ENCODE results near the gene SIK2.

SIK2 gene

GRCh38 chr11:111691176-111691575 is 88.9 kb downstream of the SIK2 start:
- Histone ChIP-seq H3K79me2 (ENCODE audit: control insufficient read depth, insufficient read depth, low read length) (no peaks in the 10 kb centered on the region), H3K27ac (ENCODE audit: low read depth, low read length) (no peak overlapping the region), H3K4me1 (ENCODE audit: control insufficient read depth, low read depth, low read length) (no peaks in the 10 kb centered on the region), H2BK5ac (ENCODE audit: low read length) (no peak overlapping the region), H3K4me2 (ENCODE audit: low read length) (no peak overlapping the region), H3K27me3 (ENCODE audit: insufficient read depth, low read length, poor library complexity) (no peaks in the 10 kb centered on the region), H2AK5ac (ENCODE audit: low read length) (no peak overlapping the region), H3K79me1 (ENCODE audit: low read length) (no peaks in the 10 kb centered on the region), H3K4ac (ENCODE audit: low read depth, low read length) (no peak overlapping the region), H2BK15ac (replicated peaks; ENCODE audit: low read depth) (no peak overlapping the region), H3K23ac (ENCODE audit: low read length) (no peak overlapping the region), H4K8ac (ENCODE audit: low read depth, low read length) (no peak overlapping the region), H3K36me3 (ENCODE audit: control insufficient read depth, insufficient read depth, low read length) (no peaks in the 10 kb centered on the region), H3K9ac (ENCODE audit: low read length) (no peak overlapping the region), H3K4me3 (ENCODE audit: low read length) (no peak overlapping the region), H4K5ac (ENCODE audit: low read length) (no peak overlapping the region), H3K18ac (ENCODE audit: low read length) (no peak overlapping the region), H3K56ac (ENCODE audit: low read length) (no peak overlapping the region), H2BK120ac (ENCODE audit: low read depth, low read length) (no peak overlapping the region)
- DNase-seq = peak; percentile 39
- WGBS (ENCODE audit: extremely low coverage, insufficient coverage, low lambda C conversion rate) = no CpG with 5 or more reads among the region's 2 CpGs

GRCh38 chr11:111691741-111692140 is 89.5 kb downstream of the SIK2 start:
- Histone ChIP-seq H2AK5ac (ENCODE audit: low read length) (no peak overlapping the region), H3K4me3 (ENCODE audit: low read length) (no peak overlapping the region), H3K18ac (ENCODE audit: low read length) (no peak overlapping the region), H3K9ac (ENCODE audit: low read length) (no peak overlapping the region), H3K4me2 (ENCODE audit: low read length) (no peak overlapping the region), H4K8ac (ENCODE audit: low read depth, low read length) (no peak overlapping the region), H3K27me3 (ENCODE audit: insufficient read depth, low read length, poor library complexity) (no peaks in the 10 kb centered on the region), H3K36me3 (ENCODE audit: control insufficient read depth, insufficient read depth, low read length) (no peaks in the 10 kb centered on the region), H3K23ac (ENCODE audit: low read length) (no peak overlapping the region), H2BK120ac (ENCODE audit: low read depth, low read length) (no peak overlapping the region), H4K5ac (ENCODE audit: low read length) (no peak overlapping the region), H2BK5ac (ENCODE audit: low read length) (no peak overlapping the region), H3K4me1 (ENCODE audit: control insufficient read depth, low read depth, low read length) (no peaks in the 10 kb centered on the region), H3K56ac (ENCODE audit: low read length) (no peak overlapping the region), H2BK15ac (replicated peaks; ENCODE audit: low read depth) (no peak overlapping the region), H3K79me2 (ENCODE audit: control insufficient read depth, insufficient read depth, low read length) (no peaks in the 10 kb centered on the region), H3K4ac (ENCODE audit: low read depth, low read length) (no peak overlapping the region), H3K79me1 (ENCODE audit: low read length) (no peaks in the 10 kb centered on the region), H3K27ac (ENCODE audit: low read depth, low read length) (no peak overlapping the region)
- WGBS (ENCODE audit: extremely low coverage, insufficient coverage, low lambda C conversion rate) = no CpG with 5 or more reads among the region's 3 CpGs
- DNase-seq = no peak

GRCh38 chr11:111693224-111693937 is 91.1 kb downstream of the SIK2 start:
- no peak overlapping the region for H2AK5ac ChIP-seq (ENCODE audit: low read length)
- no peaks in the 10 kb centered on the region for H3K27me3 ChIP-seq (ENCODE audit: insufficient read depth, low read length, poor library complexity)
- no CpG with 5 or more reads among the region's 6 CpGs for WGBS (ENCODE audit: extremely low coverage, insufficient coverage, low lambda C conversion rate)
- H3K23ac ChIP-seq (ENCODE audit: low read length) = no peak overlapping the region
- no peaks in the 10 kb centered on the region for H3K79me1 ChIP-seq (ENCODE audit: low read length)
- no peak for DNase-seq
- no peak overlapping the region for H3K4ac ChIP-seq (ENCODE audit: low read depth, low read length)
- H4K8ac ChIP-seq (ENCODE audit: low read depth, low read length) = no peak overlapping the region
- H3K9ac ChIP-seq (ENCODE audit: low read length) = no peak overlapping the region
- no peak overlapping the region for H3K56ac ChIP-seq (ENCODE audit: low read length)
- H3K79me2 ChIP-seq (ENCODE audit: control insufficient read depth, insufficient read depth, low read length) = no peaks in the 10 kb centered on the region
- H3K36me3 ChIP-seq (ENCODE audit: control insufficient read depth, insufficient read depth, low read length) = no peaks in the 10 kb centered on the region
- no peak overlapping the region for H2BK120ac ChIP-seq (ENCODE audit: low read depth, low read length)
- no peak overlapping the region for H3K27ac ChIP-seq (ENCODE audit: low read depth, low read length)
- H3K18ac ChIP-seq (ENCODE audit: low read length) = no peak overlapping the region
- no peak overlapping the region for H4K5ac ChIP-seq (ENCODE audit: low read length)
- H2BK15ac ChIP-seq (replicated peaks; ENCODE audit: low read depth) = no peak overlapping the region
- no peak overlapping the region for H3K4me2 ChIP-seq (ENCODE audit: low read length)
- H2BK5ac ChIP-seq (ENCODE audit: low read length) = no peak overlapping the region
- H3K4me1 ChIP-seq (ENCODE audit: control insufficient read depth, low read depth, low read length) = no peaks in the 10 kb centered on the region
- no peak overlapping the region for H3K4me3 ChIP-seq (ENCODE audit: low read length)

- Histone ChIP-seq H2BK5ac (ENCODE audit: low read length) (no peak overlapping the region), H3K4me1 (ENCODE audit: control insufficient read depth, low read depth, low read length) (no peaks in the 10 kb centered on the region), H3K4me3 (ENCODE audit: low read length) (no peak overlapping the region), H3K79me1 (ENCODE audit: low read length) (no peaks in the 10 kb centered on the region), H4K5ac (ENCODE audit: low read length) (no peak overlapping the region), H2BK15ac (replicated peaks; ENCODE audit: low read depth) (no peak overlapping the region), H4K8ac (ENCODE audit: low read depth, low read length) (no peak overlapping the region), H2AK5ac (ENCODE audit: low read length) (no peak overlapping the region), H3K23ac (ENCODE audit: low read length) (no peak overlapping the region), H3K27ac (ENCODE audit: low read depth, low read length) (no peak overlapping the region), H3K56ac (ENCODE audit: low read length) (no peak overlapping the region), H3K9ac (ENCODE audit: low read length) (no peak overlapping the region), H3K27me3 (ENCODE audit: insufficient read depth, low read length, poor library complexity) (no peaks in the 10 kb centered on the region), H3K4ac (ENCODE audit: low read depth, low read length) (no peak overlapping the region), H3K4me2 (ENCODE audit: low read length) (no peak overlapping the region), H3K18ac (ENCODE audit: low read length) (no peak overlapping the region), H3K36me3 (ENCODE audit: control insufficient read depth, insufficient read depth, low read length) (no peaks in the 10 kb centered on the region), H2BK120ac (ENCODE audit: low read depth, low read length) (no peak overlapping the region), H3K79me2 (ENCODE audit: control insufficient read depth, insufficient read depth, low read length) (no peaks in the 10 kb centered on the region)
- WGBS (ENCODE audit: extremely low coverage, insufficient coverage, low lambda C conversion rate) = no CpG with 5 or more reads among the region's 4 CpGs
- no peak for DNase-seq
Observed at GRCh38 chr11:111694851-111695250, 92.6 kb downstream of the SIK2 start.

- H3K36me3 ChIP-seq (ENCODE audit: control insufficient read depth, insufficient read depth, low read length) = no peaks in the 10 kb centered on the region
- H2BK15ac ChIP-seq (replicated peaks; ENCODE audit: low read depth) = no peak overlapping the region
- H2AK5ac ChIP-seq (ENCODE audit: low read length) = no peak overlapping the region
- H3K56ac ChIP-seq (ENCODE audit: low read length) = no peak overlapping the region
- no peak for DNase-seq
- no peak overlapping the region for H3K9ac ChIP-seq (ENCODE audit: low read length)
- no peak overlapping the region for H3K18ac ChIP-seq (ENCODE audit: low read length)
- no CpG with 5 or more reads among the region's 1 CpG for WGBS (ENCODE audit: extremely low coverage, insufficient coverage, low lambda C conversion rate)
- no peak overlapping the region for H3K4me3 ChIP-seq (ENCODE audit: low read length)
- no peak overlapping the region for H4K5ac ChIP-seq (ENCODE audit: low read length)
- H3K4me2 ChIP-seq (ENCODE audit: low read length) = no peak overlapping the region
- no peak overlapping the region for H3K27ac ChIP-seq (ENCODE audit: low read depth, low read length)
- no peaks in the 10 kb centered on the region for H3K79me1 ChIP-seq (ENCODE audit: low read length)
- H2BK120ac ChIP-seq (ENCODE audit: low read depth, low read length) = no peak overlapping the region
- H3K27me3 ChIP-seq (ENCODE audit: insufficient read depth, low read length, poor library complexity) = no peaks in the 10 kb centered on the region
- no peak overlapping the region for H3K23ac ChIP-seq (ENCODE audit: low read length)
- no peaks in the 10 kb centered on the region for H3K79me2 ChIP-seq (ENCODE audit: control insufficient read depth, insufficient read depth, low read length)
- H2BK5ac ChIP-seq (ENCODE audit: low read length) = no peak overlapping the region
- no peaks in the 10 kb centered on the region for H3K4me1 ChIP-seq (ENCODE audit: control insufficient read depth, low read depth, low read length)
- no peak overlapping the region for H3K4ac ChIP-seq (ENCODE audit: low read depth, low read length)
- H4K8ac ChIP-seq (ENCODE audit: low read depth, low read length) = no peak overlapping the region
Observed at GRCh38 chr11:111696556-111696955, 94.3 kb downstream of the SIK2 start.

- Histone ChIP-seq H4K5ac (ENCODE audit: low read length) (no peak overlapping the region), H3K4ac (ENCODE audit: low read depth, low read length) (no peak overlapping the region), H3K27me3 (ENCODE audit: insufficient read depth, low read length, poor library complexity) (no peaks in the 10 kb centered on the region), H2BK120ac (ENCODE audit: low read depth, low read length) (no peak overlapping the region), H3K27ac (ENCODE audit: low read depth, low read length) (no peak overlapping the region), H3K79me1 (ENCODE audit: low read length) (no peaks in the 10 kb centered on the region), H2BK5ac (ENCODE audit: low read length) (no peak overlapping the region), H3K23ac (ENCODE audit: low read length) (no peak overlapping the region), H2BK15ac (replicated peaks; ENCODE audit: low read depth) (no peak overlapping the region), H2AK5ac (ENCODE audit: low read length) (no peak overlapping the region), H3K36me3 (ENCODE audit: control insufficient read depth, insufficient read depth, low read length) (no peaks in the 10 kb centered on the region), H3K79me2 (ENCODE audit: control insufficient read depth, insufficient read depth, low read length) (no peaks in the 10 kb centered on the region), H3K4me2 (ENCODE audit: low read length) (no peak overlapping the region), H3K18ac (ENCODE audit: low read length) (no peak overlapping the region), H3K4me3 (ENCODE audit: low read length) (no peak overlapping the region), H3K56ac (ENCODE audit: low read length) (no peak overlapping the region), H4K8ac (ENCODE audit: low read depth, low read length) (no peak overlapping the region), H3K4me1 (ENCODE audit: control insufficient read depth, low read depth, low read length) (no peaks in the 10 kb centered on the region), H3K9ac (ENCODE audit: low read length) (no peak overlapping the region)
- DNase-seq = no peak
- WGBS (ENCODE audit: extremely low coverage, insufficient coverage, low lambda C conversion rate) = no CpG with 5 or more reads among the region's 1 CpG
Observed at GRCh38 chr11:111697933-111698371, 95.7 kb downstream of the SIK2 start.

Measured in mesendoderm (in vitro differentiated cells).